HG03521 (cell line): Measurements from ENCODE around the gene SUPT20H.

Experiments used
- ATAC-seq: cut with Tn5 transposase; IDR thresholded peaks from one replicate; pipeline ENCODE4 v1.9.1; 2021; ENCODE audit warnings: mild to moderate bottlenecking, moderate library complexity; ENCODE audit not compliant: unreplicated experiment

The SUPT20H gene

DNA sequence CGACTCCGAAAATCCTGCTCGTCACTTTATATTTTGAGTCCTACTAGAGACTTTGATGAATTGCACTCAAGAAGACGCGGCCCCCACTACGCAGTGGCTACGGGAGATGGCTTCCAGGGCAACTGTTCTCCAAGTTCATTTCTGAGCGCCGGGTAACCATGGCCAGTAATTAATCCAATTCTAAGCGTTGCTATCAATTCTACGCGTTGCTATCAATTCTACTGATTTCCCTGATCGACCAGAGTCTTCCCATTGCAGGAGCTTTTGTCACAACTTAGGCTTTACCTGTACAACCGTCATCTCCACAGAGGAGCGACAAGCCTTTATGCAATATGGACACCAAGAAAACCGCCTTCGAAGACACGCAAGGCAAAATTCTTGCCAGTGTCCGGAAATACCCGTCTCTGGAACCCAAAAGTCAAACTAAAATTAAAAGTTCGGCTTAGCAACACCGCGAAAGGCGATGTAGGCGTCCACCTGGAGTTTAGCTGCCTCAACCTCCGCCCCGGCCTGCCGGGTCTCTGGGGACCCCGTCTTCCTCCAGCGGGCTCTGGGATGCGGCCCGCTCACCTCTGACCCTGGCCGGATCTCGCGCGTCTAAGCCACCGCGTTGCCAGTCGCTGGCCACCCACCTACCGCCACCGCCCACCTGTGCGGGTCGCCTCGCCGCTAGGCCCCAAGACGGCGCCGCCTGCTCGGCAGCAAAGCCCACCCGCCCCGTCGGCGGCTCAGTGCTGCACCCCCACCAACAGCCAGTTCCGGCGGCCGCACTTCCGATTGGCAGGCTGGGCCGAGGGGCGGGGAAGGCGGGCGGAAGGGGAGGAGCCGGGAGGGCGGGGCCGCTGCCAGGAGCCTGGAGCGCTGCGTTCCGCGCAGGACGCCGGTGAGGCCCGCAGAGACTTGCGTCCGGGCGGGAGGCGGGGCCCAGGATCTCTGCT is at the start of gene SUPT20H:
TSS of gene SUPT20H (minus strand) at position 779 of the 938 bp plus-strand sequence. CDS start 8,198 bp downstream, outside the sequence.
- ATAC-seq = peak; percentile 99

DNA sequence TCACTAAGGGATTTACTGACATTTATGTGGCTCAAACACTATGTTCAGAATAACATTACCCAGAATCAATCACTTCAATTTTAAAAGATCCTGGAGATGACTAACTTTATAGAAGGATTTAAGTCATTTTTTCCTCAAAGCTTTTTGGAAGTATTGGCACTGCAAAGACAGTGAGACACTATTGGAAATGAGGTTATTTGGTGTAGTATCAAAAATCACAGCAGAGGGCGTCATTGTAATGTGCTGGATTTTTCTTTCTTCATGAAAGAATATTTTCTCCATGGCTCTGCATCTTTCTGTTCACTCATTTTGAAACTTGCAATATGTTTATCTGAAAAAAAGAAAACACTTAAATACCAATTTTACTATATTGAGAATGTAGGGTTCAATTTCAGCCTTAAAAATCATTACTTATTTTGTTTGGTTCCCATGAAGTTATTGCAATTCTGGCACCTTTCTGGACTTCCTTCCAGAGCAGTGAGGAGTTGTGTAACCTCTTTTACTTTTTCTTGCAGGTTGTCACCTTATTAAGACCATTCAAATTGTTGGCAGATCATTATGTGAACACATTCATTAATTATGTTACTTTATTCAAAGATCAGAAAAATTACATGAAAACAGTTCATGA is 49.7 kb upstream of the SUPT20H start:
- ATAC-seq = no peak

DNA sequence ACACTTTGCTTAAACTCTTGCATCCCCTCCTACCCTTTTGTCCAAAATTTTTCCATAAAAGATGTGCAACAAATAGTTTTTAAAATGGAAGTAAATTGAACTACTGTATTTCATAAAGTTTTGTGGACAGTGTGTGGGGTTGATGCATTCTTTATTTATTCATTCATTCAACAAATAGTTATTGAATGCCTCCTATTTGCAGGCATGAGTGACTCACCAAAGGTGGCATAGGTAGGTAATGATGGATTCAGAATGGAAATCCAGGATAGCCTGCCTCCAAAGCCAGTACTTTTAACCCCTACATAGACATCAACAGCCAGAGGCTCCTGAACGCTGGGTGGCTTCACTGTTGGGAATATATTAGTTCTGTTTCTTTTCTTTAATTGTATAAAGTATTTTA is 48.4 kb upstream of the SUPT20H start:
- ATAC-seq = no peak

DNA sequence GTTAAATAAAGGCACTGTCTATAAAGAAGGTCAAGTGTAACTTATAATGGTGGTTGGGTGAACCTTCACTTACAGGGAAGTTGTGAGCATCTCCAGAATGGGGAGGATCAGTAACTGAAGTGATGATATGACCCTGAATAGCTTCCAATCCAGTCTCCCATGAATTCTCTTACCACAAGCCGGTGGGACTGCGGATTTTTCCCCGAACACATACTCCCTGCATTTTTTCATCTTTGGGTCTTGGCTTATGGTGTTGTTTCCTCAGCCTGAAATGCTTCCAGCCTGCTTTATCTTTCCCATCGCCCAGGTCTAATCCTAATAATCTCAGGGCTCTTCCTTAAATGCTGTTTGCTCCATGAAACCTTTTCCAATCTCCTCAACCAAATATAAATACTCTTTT is 48.0 kb upstream of the SUPT20H start:
- ATAC-seq = no peak

DNA sequence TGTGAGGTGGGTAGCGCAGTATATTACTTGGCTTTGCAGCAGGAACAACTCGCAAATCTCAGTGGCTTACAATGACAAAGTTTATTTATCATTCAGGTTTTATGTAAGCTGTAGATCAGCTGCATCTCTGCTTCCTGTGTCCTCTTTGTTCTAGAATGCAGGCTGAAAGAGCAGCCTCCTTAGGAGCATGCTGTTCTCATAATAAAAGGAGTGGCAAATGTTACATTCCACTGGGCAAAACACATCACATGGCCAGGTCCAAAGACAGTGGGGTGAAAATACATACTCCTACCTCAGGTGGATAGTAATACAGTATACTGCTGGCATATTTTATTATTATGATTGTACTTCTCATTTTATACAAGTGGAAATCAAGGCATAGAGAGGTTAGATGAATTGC is 47.2 kb upstream of the SUPT20H start:
- ATAC-seq = no peak

DNA sequence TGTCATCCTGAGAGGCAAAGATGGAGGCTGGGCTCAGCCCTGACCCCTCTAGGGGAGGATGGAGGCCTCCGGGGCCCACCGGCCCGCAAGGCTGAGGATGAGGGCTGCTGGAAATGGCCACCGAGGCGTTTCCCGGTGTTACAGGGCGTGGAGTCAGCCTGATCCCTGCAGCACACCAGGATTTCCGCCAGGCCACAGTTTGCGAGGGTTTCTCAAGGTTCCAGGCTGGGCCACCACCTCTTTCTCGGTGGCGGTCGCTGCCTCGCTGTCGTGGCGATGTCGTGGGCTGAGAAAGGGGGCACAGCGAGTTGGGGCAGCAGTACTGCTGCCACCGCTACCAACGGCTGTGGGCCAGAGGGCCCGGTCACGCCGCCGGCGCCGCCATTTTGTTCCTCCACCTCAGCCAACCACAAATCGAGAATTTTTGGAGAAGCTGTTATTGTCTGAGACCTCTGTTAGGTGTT is 45.8 kb upstream of the SUPT20H start, which contains the start of gene CSNK1A1L:
TSS of gene CSNK1A1L (minus strand) at position 414 of the 464 bp plus-strand sequence. CDS start at position 6, 408 bp downstream.
- no peak for ATAC-seq

DNA sequence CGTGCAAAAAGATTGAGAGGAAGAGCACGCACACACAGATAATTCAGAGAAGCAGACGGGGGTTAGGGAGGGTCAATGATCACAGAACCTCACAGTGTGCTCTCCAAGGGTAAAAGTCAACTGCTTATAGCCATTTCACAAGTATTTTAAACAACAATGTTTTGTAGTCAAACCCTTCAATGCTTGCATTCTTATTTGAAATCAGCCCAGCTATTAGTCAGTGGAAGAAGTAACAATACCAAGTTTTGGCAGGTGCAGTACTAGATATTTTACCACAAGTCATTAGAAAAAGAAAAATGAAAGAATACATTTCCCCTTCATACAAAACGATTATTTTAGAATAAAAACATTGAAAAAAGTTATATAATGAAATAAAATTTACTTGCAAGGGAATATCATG is 43.4 kb upstream of the SUPT20H start:
- no peak for ATAC-seq

DNA sequence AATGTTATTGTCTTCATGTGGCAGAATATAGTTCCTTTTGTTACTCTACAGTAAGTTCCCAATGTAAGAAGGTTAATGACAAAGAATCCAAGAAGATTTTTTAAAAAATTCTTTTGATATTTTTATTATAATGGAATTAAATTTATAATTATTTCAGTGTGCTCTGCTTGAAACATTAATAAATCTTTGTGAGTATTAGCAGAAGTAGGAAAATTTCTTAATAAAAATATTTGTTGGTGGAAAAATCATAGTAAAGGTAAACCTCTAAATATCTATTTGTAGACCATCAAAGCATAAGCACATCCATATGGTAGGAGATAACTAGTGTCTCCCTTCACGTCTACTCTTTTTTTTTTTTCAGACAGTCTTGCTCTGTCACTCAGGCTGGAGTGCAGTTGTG is 41.7 kb upstream of the SUPT20H start:
- no peak for ATAC-seq

DNA sequence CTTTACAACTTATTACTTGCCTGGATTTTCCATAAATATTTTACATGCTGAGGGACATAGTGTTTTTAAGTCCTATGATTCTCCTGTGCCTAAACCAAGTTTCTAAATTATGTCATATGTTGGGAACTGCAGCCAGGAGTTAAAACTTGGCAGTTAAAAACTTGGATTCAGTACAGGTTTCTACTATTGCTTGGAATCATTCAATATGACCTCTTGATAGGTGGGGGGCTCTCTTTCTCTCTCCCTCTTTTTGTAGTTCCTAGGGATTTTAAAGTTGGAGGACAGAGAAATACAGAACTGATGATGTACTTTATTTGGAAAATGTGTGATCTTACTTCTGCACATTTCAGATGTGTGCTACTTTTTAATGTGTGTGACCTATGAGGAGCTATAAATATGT is 41.2 kb upstream of the SUPT20H start:
- no peak for ATAC-seq

DNA sequence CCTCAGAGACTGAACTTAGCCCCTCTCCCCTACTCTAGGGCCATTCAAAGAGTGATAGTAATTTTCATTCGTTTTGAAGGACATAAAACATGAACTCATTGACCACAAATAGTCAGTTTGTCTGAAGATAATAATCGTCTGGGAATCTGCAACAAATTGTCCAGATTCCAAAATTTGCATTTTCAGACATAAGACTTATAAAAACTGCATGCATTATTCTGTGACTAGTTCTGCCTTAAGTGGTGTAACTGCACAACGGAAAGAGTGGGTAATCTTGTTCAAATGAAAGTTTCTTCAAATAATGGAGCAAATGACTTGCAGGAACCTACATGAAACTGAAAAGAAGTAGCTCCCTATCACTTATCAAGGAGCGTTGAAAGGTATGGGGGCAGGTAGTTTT is 37.6 kb upstream of the SUPT20H start:
- ATAC-seq = no peak

DNA sequence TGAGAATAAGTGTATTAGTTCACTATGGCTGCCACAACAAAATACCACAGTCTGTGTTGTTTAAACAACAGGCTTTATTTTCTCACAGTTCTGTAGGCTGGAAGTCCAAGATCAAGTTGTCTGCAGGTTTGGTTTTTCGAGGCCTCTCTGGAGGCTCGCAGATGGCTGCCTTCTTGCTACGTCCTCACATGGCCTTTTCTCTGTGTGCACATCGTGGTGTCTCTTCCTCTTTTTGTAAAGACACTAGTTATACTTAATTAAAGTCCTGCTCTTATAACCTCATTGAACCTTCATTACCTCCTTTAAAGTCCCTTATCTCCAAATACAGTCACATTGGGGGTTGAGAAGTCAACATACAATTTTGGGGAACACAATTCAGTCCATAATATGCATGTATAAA is 35.4 kb upstream of the SUPT20H start:
- ATAC-seq = no peak

DNA sequence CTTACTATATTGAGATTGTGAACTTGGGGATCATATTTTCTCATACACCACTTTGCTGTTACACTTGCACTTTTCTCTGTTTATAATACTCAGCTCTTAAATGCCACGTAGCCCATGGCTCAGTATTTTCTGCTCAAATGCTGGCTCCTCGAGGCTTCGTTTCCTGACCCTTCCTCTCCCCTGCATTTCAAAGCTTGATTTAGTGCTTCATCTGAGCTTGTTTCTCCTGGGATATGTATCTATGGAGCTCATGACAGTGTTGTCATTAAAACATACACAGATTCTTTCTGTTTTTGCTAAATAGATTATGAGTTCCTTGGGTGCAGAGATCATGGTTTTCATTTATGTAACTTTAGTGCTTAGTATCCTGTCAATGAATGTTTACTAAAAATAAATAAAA is 34.6 kb upstream of the SUPT20H start:
- ATAC-seq = no peak

DNA sequence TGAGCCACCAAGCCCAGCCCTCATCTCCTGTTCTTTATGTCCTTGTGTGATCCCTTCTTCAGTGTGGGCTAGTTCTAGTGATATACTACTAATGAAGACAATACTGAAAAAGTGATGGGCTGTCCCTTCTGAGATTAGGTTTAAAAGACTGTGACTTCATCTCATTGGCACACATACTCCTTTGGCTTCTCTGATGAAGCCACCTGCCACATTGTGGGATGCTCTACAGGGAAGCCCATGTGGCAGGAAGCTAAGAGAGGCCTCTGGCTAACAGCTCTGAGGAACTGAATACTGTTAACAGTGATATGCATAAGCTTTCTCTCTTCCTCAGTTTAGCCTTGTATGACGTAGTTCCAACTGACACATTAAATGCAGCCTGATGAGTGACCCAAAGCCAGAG is 32.3 kb upstream of the SUPT20H start:
- no peak for ATAC-seq

DNA sequence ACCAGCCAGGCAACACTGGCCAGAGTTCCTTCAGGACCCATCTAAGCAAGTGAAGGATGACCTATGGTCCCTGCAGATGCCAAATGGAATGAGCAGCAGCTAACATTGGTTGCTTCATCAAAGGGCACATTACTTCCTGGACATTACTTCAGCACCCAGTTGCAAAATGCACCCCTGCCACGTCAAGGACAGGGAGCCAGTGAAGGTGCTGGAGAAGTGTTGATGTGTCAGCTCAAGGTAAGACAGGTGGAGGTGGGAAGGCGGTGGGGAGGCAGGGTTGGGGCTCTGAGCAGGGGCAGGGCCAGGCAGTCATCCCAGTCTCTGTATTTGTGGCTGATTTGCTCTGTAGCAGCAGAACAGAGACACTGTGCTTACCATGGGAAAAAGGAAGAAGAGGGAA is 31.4 kb upstream of the SUPT20H start:
- ATAC-seq = no peak

DNA sequence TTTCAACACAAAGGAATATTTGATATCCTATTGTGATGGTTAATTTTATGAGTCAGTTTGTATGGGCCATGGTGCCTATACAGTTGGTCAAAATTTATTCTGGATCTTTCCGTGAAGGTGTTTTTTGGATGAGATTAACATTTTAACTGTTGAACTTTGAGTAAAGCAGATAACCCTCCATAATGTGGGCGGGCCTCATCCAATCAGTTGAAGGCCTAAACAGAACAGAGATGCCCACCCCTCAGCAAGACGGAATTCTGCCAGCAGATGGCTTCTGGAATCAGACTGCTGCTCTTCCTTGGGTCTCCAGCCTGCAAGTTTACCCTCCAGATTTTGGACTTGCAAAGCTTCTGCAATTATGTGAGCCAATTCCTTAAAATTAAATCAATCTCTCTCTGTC is 30.0 kb upstream of the SUPT20H start:
- no peak for ATAC-seq

DNA sequence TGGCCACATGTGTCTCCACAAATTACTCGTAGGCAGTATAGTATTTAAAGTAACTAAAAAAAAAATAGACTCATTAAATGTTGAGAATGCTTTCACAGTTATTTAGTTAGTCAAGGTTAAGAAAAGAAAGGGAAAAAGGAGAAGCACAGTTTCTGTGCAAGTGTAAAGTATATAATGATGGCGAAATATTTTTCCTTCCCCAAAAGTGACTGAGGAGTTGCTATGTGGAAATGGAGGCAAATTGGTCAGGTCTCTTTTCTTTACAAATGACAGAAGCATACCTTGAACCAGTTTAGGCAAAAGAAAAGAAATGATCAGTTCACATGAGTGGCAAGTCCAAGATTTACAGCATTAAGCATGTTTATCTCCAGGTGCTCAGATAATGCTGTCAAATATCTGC is 28.0 kb upstream of the SUPT20H start:
- no peak for ATAC-seq

DNA sequence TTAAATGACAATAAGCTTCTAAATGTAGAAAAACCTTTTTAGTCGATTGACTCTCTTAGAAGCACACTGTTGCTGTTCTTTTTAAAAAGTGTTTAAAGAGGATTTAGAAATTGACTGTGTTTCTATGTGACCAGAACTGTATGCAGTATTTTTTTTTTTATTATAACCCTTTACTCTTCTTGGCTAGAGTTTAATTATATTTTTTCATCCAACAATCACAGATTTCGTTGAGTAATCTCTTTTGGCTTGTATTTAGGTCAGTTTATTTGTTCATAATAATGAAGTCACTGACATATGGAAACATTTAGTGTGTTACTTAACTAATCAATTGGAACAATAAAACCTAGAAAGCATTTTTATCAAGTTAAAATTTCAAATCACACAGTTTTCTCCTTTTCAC is 26.1 kb upstream of the SUPT20H start:
- ATAC-seq = no peak

DNA sequence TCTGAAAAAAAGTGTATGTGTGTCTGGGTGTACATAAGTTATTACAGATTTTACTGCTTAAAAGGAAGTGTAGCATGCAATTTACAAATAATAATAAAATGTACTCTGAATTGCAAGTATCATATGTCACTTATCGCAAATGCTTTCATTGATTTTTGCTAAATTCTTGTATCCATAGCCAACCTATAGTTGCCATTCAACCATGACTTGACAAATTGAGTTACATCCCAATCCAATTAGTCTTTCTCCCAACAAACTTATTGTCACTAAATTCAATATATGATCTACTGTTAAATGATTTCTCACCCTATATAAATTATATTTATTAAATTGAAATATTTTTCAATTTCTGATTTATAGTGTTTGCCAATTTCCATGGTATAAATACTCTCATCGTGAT is 17.3 kb upstream of the SUPT20H start:
- ATAC-seq = no peak

DNA sequence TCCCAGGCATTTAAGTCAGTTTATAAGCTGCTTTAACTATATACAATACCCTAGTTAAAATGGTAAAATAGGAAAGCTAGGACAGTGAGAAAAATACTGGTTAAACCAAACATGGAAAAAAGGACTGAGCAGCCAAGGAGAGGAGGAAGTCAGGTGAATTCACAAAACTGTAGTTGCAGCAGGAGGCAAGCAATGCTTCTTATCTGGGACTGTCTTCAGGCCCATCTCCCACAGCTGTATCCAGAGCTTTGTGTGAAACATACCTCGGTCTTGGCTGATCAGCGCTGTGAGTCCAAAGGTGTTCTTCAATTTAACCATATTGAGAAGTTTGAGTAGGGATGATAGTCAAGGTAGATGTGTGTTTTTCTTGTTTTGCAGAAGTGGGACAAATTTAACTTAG is 15.7 kb upstream of the SUPT20H start:
- no peak for ATAC-seq

DNA sequence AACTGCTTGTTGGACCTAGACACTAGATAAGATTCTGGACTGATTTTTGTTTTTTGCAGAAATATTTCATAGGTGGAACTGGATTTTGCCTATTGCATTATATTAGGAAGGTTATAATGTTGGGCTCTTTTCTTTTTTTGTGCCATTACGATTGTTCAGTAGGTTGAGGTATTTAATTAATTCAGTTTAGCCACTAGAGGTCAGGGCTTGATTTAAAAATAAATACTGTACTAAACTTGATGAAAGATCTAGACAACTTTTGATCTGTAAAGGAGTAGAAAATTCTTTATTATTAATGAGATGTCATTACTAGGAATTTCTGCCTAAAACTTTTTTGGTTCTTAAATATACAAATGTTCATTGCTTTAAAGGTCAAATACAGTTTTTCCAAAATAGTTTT is 15.2 kb upstream of the SUPT20H start:
- no peak for ATAC-seq

DNA sequence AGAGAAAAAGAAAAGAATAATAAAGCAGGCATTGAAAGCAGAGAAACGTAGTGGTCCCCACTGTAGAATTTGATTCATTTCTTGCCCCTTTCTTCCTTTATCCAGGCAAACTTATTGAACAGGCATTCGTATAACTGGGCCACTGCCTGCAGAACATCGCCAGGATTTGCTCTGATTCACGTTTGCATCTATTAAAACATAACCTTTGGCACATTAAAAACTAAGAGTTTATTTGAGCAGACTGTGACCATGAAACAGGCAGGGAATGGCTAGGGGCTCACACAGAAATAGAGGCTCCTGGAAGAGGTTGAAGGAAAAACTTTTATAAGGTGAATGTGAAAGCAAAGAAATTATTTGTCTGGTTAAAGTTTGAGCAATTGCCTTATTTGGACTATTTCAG is 12.5 kb upstream of the SUPT20H start:
- ATAC-seq = no peak

DNA sequence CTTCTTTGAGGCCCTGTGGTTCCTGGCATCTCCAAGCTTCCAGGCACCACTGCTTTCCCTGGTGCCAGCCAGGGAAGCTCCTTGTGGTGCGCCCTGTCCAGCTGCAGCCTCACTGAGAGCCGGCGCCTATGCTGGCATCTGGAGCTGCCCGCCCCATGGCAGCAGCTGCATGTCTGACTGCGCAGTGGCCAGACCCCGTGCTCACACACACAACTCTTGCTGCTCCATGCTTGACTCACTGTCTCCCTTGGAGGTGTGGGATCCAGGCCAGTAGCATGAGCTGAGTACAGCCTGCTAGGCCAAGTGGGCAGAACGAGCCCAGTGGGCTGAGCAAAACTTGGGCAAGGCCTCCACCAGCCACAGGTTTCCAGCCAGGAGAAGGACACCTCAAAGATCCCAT is 11.5 kb upstream of the SUPT20H start:
- no peak for ATAC-seq
